ENCODE measurements around the gene EPGN. TPM values are rescaled to one million over a fixed set of nuclear protein-coding genes. Genes with fewer than 3 reads are reported as not detected.

Gene EPGN
- total and polyA plus RNA-seq, 2 donors from 2014 or later, result 1.6 TPM; not detected in 1

- TF ChIP-seq CTCF (IDR thresholded peaks at IDR 0.05; ENCODE audit: borderline replicate concordance, extremely low read depth, insufficient read depth), result no peak
- FAIRE-seq (no peak), DNase-seq (no peak)
- no peaks in the 10 kb centered on the region for H3K9me3 ChIP-seq (ENCODE audit: control insufficient read depth in 2 of 3, insufficient read depth in 1 of 3, low read length in 3 of 3)
- intact Hi-C loops (cut with DNase I), result no loop called here
- H3K4me3 ChIP-seq (ENCODE audit: low read length in 3 of 3), result no peak overlapping the region
- no peaks in the 10 kb centered on the region for H3K36me3 ChIP-seq (ENCODE audit: control insufficient read depth in 2 of 3, insufficient read depth in 3 of 3, low read length in 3 of 3)
- H3K4me1 ChIP-seq (ENCODE audit: control insufficient read depth in 2 of 3, insufficient read depth in 2 of 3, low read depth in 1 of 3, low read length in 3 of 3), result no peaks in the 10 kb centered on the region
- no peaks in the 10 kb centered on the region for H3K27me3 ChIP-seq (ENCODE audit: control insufficient read depth, insufficient read depth, low read length)
- no peak overlapping the region for H3K27ac ChIP-seq (ENCODE audit: low read depth in 2 of 2, low read length in 2 of 2)
- no peak overlapping the region for H3K9ac ChIP-seq (ENCODE audit: low read length in 3 of 3)
Observed at GRCh38 chr4:74268643-74269042, 39.6 kb upstream of the EPGN start.

DNA sequence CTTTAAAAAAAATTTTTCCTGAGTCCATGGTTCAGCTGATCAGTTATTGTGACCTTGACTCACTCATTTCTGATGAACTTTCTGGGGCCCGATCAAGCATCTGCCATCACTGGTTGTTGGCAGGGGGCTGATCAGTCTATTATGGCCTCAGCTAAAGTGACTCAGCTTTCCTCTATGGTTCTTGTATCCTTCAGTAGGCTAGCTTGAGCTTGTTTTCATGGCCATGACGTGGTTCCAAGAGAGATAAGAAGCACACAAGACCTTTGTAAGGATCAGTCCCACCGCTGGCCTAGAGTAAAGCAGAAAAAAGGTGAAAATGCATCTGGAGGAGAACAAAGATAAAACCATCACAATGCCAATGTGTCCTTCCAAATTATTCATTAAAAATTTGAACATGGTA is 29.8 kb upstream of the EPGN start:
- H3K9ac ChIP-seq (ENCODE audit: low read length in 3 of 3), result no peak overlapping the region
- TF ChIP-seq CTCF (IDR thresholded peaks at IDR 0.05; ENCODE audit: borderline replicate concordance, extremely low read depth, insufficient read depth), result no peak
- FAIRE-seq, result no peak
- H3K27ac ChIP-seq (ENCODE audit: low read depth in 2 of 2, low read length in 2 of 2), result no peak overlapping the region
- H3K36me3 ChIP-seq (ENCODE audit: control insufficient read depth in 2 of 3, insufficient read depth in 3 of 3, low read length in 3 of 3), result peaks cover 0 to 2% (median 0%) of the 10 kb centered on the region in 3 donors
- H3K4me3 ChIP-seq (ENCODE audit: low read length in 3 of 3), result no peak overlapping the region
- intact Hi-C loops (cut with DNase I), result no loop called here
- H3K27me3 ChIP-seq (ENCODE audit: control insufficient read depth, insufficient read depth, low read length), result no peaks in the 10 kb centered on the region
- no peaks in the 10 kb centered on the region for H3K9me3 ChIP-seq (ENCODE audit: control insufficient read depth in 2 of 3, insufficient read depth in 1 of 3, low read length in 3 of 3)
- H3K4me1 ChIP-seq (ENCODE audit: control insufficient read depth in 2 of 3, insufficient read depth in 2 of 3, low read depth in 1 of 3, low read length in 3 of 3), result no peaks in the 10 kb centered on the region
- no peak for DNase-seq

GRCh38 chr4:74279716-74280115 is 28.6 kb upstream of the EPGN start:
- no peaks in the 10 kb centered on the region for H3K27me3 ChIP-seq (ENCODE audit: control insufficient read depth, insufficient read depth, low read length)
- intact Hi-C loops (cut with DNase I), result no loop called here
- TF ChIP-seq CTCF (IDR thresholded peaks at IDR 0.05; ENCODE audit: borderline replicate concordance, extremely low read depth, insufficient read depth), result no peak
- no peaks in the 10 kb centered on the region for H3K4me1 ChIP-seq (ENCODE audit: control insufficient read depth in 2 of 3, insufficient read depth in 2 of 3, low read depth in 1 of 3, low read length in 3 of 3)
- FAIRE-seq (no peak), DNase-seq (no peak)
- H3K9ac ChIP-seq (ENCODE audit: low read length in 3 of 3), result no peak overlapping the region
- H3K36me3 ChIP-seq (ENCODE audit: control insufficient read depth in 2 of 3, insufficient read depth in 3 of 3, low read length in 3 of 3), result peaks cover 0 to 2% (median 0%) of the 10 kb centered on the region in 3 donors
- no peaks in the 10 kb centered on the region for H3K9me3 ChIP-seq (ENCODE audit: control insufficient read depth in 2 of 3, insufficient read depth in 1 of 3, low read length in 3 of 3)
- no peak overlapping the region for H3K27ac ChIP-seq (ENCODE audit: low read depth in 2 of 2, low read length in 2 of 2)
- no peak overlapping the region for H3K4me3 ChIP-seq (ENCODE audit: low read length in 3 of 3)

DNA sequence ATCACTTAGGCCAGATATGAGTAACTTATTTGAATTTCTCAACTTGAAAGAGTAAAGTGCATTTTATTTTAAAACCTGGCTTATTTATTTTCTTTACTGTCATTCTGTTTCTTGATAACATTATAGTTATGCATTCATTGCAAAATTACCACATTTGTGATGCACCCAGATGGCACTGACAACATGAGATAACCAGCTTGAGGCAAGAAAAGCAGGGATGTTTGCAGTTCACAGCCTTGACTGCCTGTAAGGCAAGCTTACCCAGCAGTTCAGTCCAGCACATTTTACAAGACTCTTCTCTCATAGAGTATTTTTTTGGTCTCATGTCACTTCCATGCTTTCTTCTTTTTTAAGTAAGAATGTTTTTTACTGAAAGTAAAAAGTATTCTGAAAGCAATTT is 25.3 kb upstream of the EPGN start:
- intact Hi-C loops (cut with DNase I), result no loop called here
- DNase-seq (no peak), FAIRE-seq (no peak)

More for the DNA sequence above, 25.3 kb upstream of the EPGN start:
- TF ChIP-seq CTCF (IDR thresholded peaks at IDR 0.05; ENCODE audit: borderline replicate concordance, extremely low read depth, insufficient read depth), result no peak
- H3K36me3 ChIP-seq (ENCODE audit: control insufficient read depth in 2 of 3, insufficient read depth in 3 of 3, low read length in 3 of 3), result peaks cover 0 to 2% (median 0%) of the 10 kb centered on the region in 3 donors
- H3K27me3 ChIP-seq (ENCODE audit: control insufficient read depth, insufficient read depth, low read length), result no peaks in the 10 kb centered on the region
- H3K27ac ChIP-seq (ENCODE audit: low read depth in 2 of 2, low read length in 2 of 2), result no peak overlapping the region
- no peak overlapping the region for H3K9ac ChIP-seq (ENCODE audit: low read length in 3 of 3)
- no peaks in the 10 kb centered on the region for H3K9me3 ChIP-seq (ENCODE audit: control insufficient read depth in 2 of 3, insufficient read depth in 1 of 3, low read length in 3 of 3)
- no peaks in the 10 kb centered on the region for H3K4me1 ChIP-seq (ENCODE audit: control insufficient read depth in 2 of 3, insufficient read depth in 2 of 3, low read depth in 1 of 3, low read length in 3 of 3)
- no peak overlapping the region for H3K4me3 ChIP-seq (ENCODE audit: low read length in 3 of 3)
